Astrocyte (in vitro differentiated cells and primary cell): ENCODE measurements around the gene PCDHGB5.

Experiments used
- EZH2 ChIP-seq: IDR thresholded peaks from 2 replicates; pipeline ENCODE4 v1.6.1; 2012; ENCODE audit warnings: mild to moderate bottlenecking, low read length, inconsistent platforms; ENCODE audit not compliant: insufficient read depth
- TF ChIP-seq, protein P1 (sequence below): IDR thresholded peaks from 2 replicates; pipeline ENCODE4 v1.5.1; 2011; ENCODE audit warnings: low read depth, mild to moderate bottlenecking, inconsistent platforms, low read length, moderate library complexity; ENCODE audit not compliant: insufficient read depth

GRCh38 chr5:141388661-141389060 is 9.1 kb upstream of the PCDHGB5 start:
- no peak for TF ChIP-seq EZH2
- TF ChIP-seq, protein P1, sequence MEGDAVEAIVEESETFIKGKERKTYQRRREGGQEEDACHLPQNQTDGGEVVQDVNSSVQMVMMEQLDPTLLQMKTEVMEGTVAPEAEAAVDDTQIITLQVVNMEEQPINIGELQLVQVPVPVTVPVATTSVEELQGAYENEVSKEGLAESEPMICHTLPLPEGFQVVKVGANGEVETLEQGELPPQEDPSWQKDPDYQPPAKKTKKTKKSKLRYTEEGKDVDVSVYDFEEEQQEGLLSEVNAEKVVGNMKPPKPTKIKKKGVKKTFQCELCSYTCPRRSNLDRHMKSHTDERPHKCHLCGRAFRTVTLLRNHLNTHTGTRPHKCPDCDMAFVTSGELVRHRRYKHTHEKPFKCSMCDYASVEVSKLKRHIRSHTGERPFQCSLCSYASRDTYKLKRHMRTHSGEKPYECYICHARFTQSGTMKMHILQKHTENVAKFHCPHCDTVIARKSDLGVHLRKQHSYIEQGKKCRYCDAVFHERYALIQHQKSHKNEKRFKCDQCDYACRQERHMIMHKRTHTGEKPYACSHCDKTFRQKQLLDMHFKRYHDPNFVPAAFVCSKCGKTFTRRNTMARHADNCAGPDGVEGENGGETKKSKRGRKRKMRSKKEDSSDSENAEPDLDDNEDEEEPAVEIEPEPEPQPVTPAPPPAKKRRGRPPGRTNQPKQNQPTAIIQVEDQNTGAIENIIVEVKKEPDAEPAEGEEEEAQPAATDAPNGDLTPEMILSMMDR = no peak
